ENCODE measurements around the gene MAPK4.

DNA sequence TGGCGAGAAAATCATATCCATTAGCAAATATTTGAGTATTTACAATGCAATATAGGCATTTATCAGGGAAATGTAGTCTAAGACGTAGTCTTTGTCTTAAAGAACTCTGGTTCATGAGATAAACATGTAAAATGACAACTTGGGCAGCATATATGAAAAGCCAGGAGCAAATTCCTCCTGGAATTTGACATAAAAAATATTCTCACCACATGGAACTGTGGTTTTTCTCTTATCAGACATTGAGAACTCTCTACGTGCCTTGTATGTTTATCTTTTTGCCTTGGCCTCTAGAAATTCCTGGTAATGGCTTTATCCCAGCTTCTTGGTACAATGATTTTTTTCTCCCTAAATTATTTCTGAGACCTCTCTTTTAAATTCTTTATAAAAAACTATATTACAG is 2.8 kb downstream of the MAPK4 start:
- TF ChIP-seq, protein P1, sequence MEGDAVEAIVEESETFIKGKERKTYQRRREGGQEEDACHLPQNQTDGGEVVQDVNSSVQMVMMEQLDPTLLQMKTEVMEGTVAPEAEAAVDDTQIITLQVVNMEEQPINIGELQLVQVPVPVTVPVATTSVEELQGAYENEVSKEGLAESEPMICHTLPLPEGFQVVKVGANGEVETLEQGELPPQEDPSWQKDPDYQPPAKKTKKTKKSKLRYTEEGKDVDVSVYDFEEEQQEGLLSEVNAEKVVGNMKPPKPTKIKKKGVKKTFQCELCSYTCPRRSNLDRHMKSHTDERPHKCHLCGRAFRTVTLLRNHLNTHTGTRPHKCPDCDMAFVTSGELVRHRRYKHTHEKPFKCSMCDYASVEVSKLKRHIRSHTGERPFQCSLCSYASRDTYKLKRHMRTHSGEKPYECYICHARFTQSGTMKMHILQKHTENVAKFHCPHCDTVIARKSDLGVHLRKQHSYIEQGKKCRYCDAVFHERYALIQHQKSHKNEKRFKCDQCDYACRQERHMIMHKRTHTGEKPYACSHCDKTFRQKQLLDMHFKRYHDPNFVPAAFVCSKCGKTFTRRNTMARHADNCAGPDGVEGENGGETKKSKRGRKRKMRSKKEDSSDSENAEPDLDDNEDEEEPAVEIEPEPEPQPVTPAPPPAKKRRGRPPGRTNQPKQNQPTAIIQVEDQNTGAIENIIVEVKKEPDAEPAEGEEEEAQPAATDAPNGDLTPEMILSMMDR (IDR thresholded peaks at IDR 0.05), result no peak
- no peak for TF ChIP-seq POLR2A (IDR thresholded peaks at IDR 0.05)

Data from testis (tissue), 2 donors.